Suppressor macrophage treated with lipopolysaccharide for 1 hour (primary cell): Measurements from ENCODE around the gene ZFYVE21.

Experiments used
- DNase-seq, 3 donors: peaks; one replicate each; pipeline ENCODE4 v3.0.0-alpha.2; 2020 to 2022

ZFYVE21 gene

GRCh38 chr14:103706551-103707328, 8.9 kb upstream of the ZFYVE21 start:
- DNase-seq = no peak

GRCh38 chr14:103707329-103708263, 8.0 kb upstream of the ZFYVE21 start:
- DNase-seq = no peak

GRCh38 chr14:103708750-103709187, 6.8 kb upstream of the ZFYVE21 start:
- DNase-seq = no peak

- DNase-seq = no peak
These were observed 5.8 kb upstream of the ZFYVE21 start for GRCh38 chr14:103709814-103710213.

- no peak for DNase-seq
These were observed 4.7 kb upstream of the ZFYVE21 start for GRCh38 chr14:103710771-103711377.

- no peak for DNase-seq
These were observed 3.8 kb upstream of the ZFYVE21 start for GRCh38 chr14:103711516-103712431.

- no peak for DNase-seq
These were observed 2.9 kb upstream of the ZFYVE21 start for GRCh38 chr14:103712633-103713247.

- no peak for DNase-seq
These were observed 2.1 kb upstream of the ZFYVE21 start for GRCh38 chr14:103713304-103714062.

GRCh38 chr14:103714063-103714724, 1.4 kb upstream of the ZFYVE21 start:
- DNase-seq = no peak

GRCh38 chr14:103716091-103716801, 636 bp downstream of the ZFYVE21 start:
- peak; percentile 44 to 70 (median 45) for DNase-seq

GRCh38 chr14:103716899-103717411, 1.3 kb downstream of the ZFYVE21 start:
- no peak for DNase-seq

GRCh38 chr14:103718572-103718971, 3.0 kb downstream of the ZFYVE21 start:
- DNase-seq = no peak

GRCh38 chr14:103719751-103720150, 4.1 kb downstream of the ZFYVE21 start:
- no peak for DNase-seq

GRCh38 chr14:103721334-103722120, 5.9 kb downstream of the ZFYVE21 start:
- DNase-seq = no peak

- no peak for DNase-seq
These were observed 8.1 kb downstream of the ZFYVE21 start for GRCh38 chr14:103723748-103724081.

- DNase-seq = no peak
These were observed 8.5 kb downstream of the ZFYVE21 start for GRCh38 chr14:103724116-103724515.

GRCh38 chr14:103725001-103725682, 9.5 kb downstream of the ZFYVE21 start:
- no peak for DNase-seq

GRCh38 chr14:103725739-103726395, 10.3 kb downstream of the ZFYVE21 start:
- no peak for DNase-seq
